GM12872 (cell line): ENCODE results near the gene MRPL55.

Experiments
- CTCF ChIP-seq: IDR thresholded peaks from 3 replicates; pipeline ENCODE4 v1.5.1; 2011; ENCODE audit warnings: low read depth, mild to moderate bottlenecking, low read length, moderate library complexity; ENCODE audit not compliant: insufficient read depth

MRPL55 gene

DNA sequence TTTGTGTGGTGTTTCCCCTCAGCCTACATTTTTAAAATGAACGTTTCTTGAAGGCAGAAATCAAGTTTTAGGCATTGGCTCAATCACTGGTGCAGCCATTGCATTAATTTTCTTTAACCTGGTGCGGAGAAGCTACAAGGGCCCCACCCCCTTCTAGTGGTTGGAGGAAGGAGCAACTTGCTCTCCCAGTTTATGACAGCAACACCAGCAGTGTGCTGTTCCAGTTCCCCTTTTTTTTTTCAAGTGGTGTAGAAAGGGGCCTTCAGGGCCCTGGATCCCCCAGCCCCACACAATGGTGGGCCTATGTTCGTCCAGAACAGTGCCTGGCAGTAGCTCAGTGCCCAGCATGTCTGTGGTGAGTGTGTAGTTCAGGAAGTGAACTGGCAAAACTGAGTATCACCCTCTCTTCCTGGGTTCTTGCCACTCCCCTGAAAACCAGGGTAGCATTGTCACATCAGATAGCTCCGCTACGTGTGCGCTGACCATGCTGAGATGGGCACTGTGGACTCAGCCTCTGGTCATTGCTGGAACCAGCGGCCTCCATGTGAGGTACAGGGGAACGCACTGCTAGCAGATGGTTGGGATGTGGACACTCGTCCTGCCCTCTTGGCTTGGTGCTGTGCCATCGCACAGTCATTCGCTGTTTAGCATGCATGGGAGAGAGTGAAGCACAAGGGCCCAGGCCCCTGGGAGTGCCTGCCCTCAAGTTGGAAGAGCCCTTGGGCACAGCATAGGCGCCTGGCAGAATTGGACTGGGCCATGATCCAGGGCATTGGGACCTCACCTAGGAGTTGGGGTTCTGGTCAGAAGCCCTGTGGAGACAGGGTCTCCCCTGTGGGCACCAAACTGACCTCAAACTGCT is 19.3 kb downstream of the MRPL55 start:
- TF ChIP-seq CTCF = no peak

DNA sequence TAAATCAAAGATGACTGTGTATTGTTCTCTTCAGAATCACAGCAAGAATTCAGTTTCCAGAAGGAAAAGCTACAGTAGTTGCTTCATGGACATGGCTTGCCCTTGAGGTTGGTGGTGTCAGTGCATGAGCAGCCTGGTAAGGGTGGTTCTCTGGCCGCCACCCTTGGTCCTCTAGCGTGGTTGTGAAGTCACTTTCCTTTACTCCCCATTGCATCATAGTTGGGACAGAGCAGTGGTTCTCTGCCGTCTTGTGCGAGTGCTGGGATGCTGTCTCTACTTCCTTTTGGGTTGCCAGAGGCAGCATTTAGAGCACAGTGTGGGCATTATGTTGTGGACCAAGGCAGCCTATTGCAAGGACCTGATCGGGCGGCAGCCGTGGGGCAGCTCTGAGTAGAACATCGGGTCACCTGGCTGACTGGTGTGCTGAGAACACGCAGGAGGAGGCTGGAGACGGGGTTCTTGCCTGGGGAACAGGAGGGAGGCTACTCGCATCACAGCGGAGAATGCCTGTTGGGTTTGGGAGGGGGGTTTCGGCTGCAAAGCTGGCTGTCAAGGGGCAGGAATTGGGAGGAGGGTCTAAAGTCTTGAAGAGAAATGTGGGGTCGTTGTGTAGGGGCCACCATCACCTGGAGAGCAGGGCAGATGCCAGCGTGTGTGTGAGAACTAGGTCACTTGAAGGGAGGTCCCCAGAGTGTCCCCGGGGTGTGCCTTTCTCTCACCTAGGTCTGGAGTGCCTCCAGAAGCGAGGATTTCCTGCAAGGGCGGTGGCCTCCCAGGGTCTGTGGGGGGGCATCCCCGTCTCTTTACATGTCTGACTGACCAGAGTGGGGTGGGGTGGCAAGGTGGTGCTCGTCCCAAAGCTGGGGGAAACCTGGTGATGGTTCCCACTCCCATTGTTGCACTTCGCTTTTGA is 20.3 kb downstream of the MRPL55 start:
- no peak for TF ChIP-seq CTCF

DNA sequence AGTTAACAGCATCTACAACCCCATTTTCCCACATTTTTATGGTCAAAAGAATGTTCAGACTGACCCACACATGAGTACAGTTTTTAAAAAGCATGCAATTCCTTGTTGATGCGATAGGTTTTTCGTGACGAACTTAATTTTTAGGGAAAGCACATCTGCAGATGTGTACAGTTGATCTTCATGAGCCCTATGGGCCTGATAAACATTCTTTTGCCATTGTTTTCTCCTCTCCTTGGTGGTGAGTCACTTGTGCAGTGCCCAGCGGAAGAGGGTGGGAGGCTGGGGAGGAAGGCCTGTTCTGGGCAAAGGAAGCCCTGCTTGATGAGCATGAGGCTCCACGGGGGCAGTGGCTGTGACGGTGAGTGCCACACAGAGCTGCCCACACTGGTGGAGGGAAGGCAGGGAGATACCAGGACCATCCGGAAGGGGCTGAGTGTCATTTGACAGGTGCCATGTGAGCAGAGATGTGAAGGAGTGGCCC is 21.3 kb downstream of the MRPL55 start:
- TF ChIP-seq CTCF = no peak

DNA sequence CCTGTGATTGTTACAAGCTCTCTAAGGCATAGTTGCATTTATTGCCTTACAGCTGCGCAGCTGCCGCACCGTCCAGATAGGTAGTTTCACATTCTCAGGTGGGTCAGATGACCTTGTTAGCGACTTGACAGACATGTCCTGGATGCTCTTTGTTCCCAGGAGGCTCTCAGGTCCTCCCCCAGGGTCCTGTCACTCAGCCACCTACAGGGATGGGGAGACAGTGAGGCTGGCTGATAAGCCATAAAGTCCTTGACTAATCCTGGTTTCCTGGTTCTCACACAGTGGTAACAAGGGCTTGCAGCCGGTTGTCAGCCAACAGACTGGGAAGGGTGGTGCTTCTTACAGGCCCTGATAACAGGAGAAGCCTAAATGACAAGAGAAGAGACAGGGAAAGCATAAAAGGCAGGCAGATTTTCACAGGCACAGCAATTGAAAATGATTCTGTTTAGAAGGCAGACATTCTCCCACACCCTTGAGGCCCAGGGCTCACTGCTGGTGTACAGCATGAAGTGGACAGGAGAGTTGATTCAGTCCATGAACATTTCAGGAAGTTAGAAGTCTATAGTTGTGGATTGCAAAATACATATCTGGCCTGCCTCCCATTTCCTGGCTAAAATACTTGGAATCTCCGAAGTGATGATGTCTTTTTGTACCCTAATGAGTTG is 23.7 kb downstream of the MRPL55 start:
- no peak for TF ChIP-seq CTCF

- TF ChIP-seq CTCF = no peak
Measured at GRCh38 chr1:228084797-228085196, 24.3 kb downstream of the MRPL55 start.

DNA sequence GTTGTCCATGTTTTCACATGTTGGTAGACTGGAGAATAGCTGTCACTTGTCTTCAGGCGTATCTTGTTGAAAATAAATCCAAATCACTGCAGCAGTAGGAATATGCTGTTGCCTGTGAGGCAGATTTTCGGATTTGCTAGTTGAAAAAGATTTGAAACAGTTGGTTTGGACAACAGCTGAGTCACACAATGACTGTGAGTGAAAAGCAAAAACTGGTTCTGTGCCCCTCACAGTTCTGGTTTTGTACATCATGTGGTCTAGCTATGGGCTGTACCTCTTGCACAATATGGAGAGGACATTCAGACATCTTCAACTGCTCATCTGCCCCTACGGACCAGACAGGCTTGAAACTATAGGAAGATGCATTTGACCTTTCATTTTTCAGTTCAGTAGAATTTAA is 24.8 kb downstream of the MRPL55 start:
- TF ChIP-seq CTCF = no peak

DNA sequence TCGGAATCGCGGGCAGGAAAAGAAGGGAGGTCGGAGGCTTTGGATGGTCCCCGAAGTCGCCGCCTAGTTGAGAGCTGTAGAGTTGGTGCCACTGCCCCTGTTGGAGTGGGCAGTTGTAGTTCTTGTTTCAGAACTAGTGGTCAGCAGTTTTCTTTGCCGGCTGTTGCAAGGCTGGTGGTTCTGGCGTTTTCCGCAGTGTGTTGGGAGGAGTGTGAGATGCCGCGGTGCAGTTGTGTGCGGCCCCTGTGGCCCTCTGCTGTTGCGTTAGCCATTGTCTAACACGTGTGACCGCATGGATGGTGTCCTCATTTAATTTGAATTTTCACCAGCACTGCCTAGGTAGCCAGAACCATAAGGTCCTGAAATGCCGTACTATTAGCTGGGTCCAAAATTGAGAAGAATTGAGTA is 25.2 kb downstream of the MRPL55 start:
- TF ChIP-seq CTCF = no peak
